A673 (cell line): ENCODE data around the gene TRPM4.

Experiments
- CTCF ChIP-seq: fragments of 300-800, 200-600 bp; sonication (generic); conservative IDR thresholded peaks from 2 replicates; pipeline ENCODE4 v1.5.1; 2017; ENCODE audit warnings: low read depth, mild to moderate bottlenecking, antibody characterized with exemption, low read length, moderate library complexity, mixed read lengths
- EZH2 ChIP-seq: fragments of 200-600 bp; sonication (generic); IDR thresholded peaks from 2 replicates; pipeline ENCODE4 v1.6.1; 2017; ENCODE audit warnings: borderline replicate concordance, low read depth, mild to moderate bottlenecking, mixed read lengths, antibody characterized with exemption, low read length; ENCODE audit not compliant: poor library complexity, severe bottlenecking

- TF ChIP-seq CTCF = no peak
- TF ChIP-seq EZH2 = no peak
These were observed 85.5 kb downstream of the TRPM4 start for GRCh38 chr19:49243129-49243528.
